ENCODE results near the gene ANKS6. TPM values are rescaled to one million over a fixed set of nuclear protein-coding genes. Genes with fewer than 3 reads are reported as not detected.

ANKS6 gene
- total and polyA plus RNA-seq, 2 of the 8 experiments (the other 6 are each of a cell fraction or from before 2014, with no cell fraction given): 34.1 to 56.3 TPM

GRCh38 chr9:98740226-98740881 is 56.0 kb downstream of the ANKS6 start (continued):
- TF ChIP-seq CHD7 (IDR thresholded peaks at IDR 0.05; ENCODE audit: insufficient replicate concordance, low read length) (no peak), RBBP5 (IDR thresholded peaks at IDR 0.05; ENCODE audit: borderline replicate concordance, low read depth, low read length) (no peak), NRF1 (IDR thresholded peaks at IDR 0.05; ENCODE audit: low read depth, low read length) (no peak), TAF7 (optimal IDR thresholded peaks at IDR 0.05; ENCODE audit: borderline replicate concordance, low read depth, low read length) (no peak), SUZ12 (IDR thresholded peaks at IDR 0.05; ENCODE audit: low read length) (no peak), ATF3 (IDR thresholded peaks at IDR 0.05; ENCODE audit: insufficient read depth, low read depth, low read length) (no peak), BCL11A (IDR thresholded peaks at IDR 0.05; ENCODE audit: low read depth in 2 of 2, low read length in 2 of 2) (no peak), USF2 (IDR thresholded peaks at IDR 0.05; ENCODE audit: low read length) (no peak), TCF12 (IDR thresholded peaks at IDR 0.05; ENCODE audit: low read depth, low read length) (no peak)

Measured in H1 (cell line).